ENCODE measurements around the gene AMOTL2. TPM values are rescaled to one million over a fixed set of nuclear protein-coding genes. Genes with fewer than 3 reads are reported as not detected.

The AMOTL2 gene
- total and polyA plus RNA-seq, 10 of the 15 experiments (the other 5 are each of a cell fraction or from before 2014, with no cell fraction given): 0.20 to 0.33 TPM; not detected in 8

- no peak overlapping the region for H2AFZ ChIP-seq (ENCODE audit: control insufficient read depth, low read depth, low read length)
- ChIA-PET RAD21 (ENCODE audit: unreplicated experiment) (no interaction called here), CTCF (interaction anchor here (1.0 to 1.7 kb wide), 5 partner anchors 11 to 187 kb away, joined by 3 to 6 read pairs (median 5); no protein-coding TSS in a partner anchor), POLR2A (no interaction called here), SMC1A (ENCODE audit: uncharacterized antibody, unreplicated experiment) (interaction anchor here (0.6 to 1.6 kb wide), 3 partner anchors 19 to 187 kb away, joined by 3 to 10 read pairs (median 4); no protein-coding TSS in a partner anchor)
- no peaks in the 10 kb centered on the region for H3K4me1 ChIP-seq (ENCODE audit: control insufficient read depth, insufficient read depth, low read length)
- WGBS (ENCODE audit: insufficient coverage, insufficient replicate concordance, low lambda C conversion rate, missing lambda C conversion rate): 44% methylated on average over 7 of the region's 7 CpGs
- no peak overlapping the region for H3K4me2 ChIP-seq (ENCODE audit: control insufficient read depth, insufficient read depth)
- no peak for DNase-seq (ENCODE audit: low read depth, low spot score)
- no peaks in the 10 kb centered on the region for H3K9me3 ChIP-seq (replicated peaks; ENCODE audit: control insufficient read depth, insufficient read depth, low read length)
- in situ Hi-C loops (cut with MboI) (loop anchor here (5.0 kb wide), 1 partner anchor 166 kb away; no protein-coding TSS in a partner anchor), intact Hi-C loops (cut with micrococcal nuclease; ENCODE audit: unreplicated experiment) (loop anchor here (5.0 kb wide), 1 partner anchor 94 kb away; no protein-coding TSS in a partner anchor)
- FAIRE-seq: no peak
- H3K36me3 ChIP-seq (ENCODE audit: control insufficient read depth in 2 of 2, insufficient read depth in 2 of 2, low read length in 1 of 2): no peaks in the 10 kb centered on the region
- H3K9ac ChIP-seq (ENCODE audit: control insufficient read depth, insufficient read depth, low read length): no peak overlapping the region
- H4K20me1 ChIP-seq (ENCODE audit: control insufficient read depth, insufficient read depth): no peaks in the 10 kb centered on the region
- ATAC-seq: no peak
- no TSS peak for BruUV-seq (replicated peaks)
- no peak overlapping the region for H3K27ac ChIP-seq (ENCODE audit: control insufficient read depth, insufficient read depth)
- peaks cover 4% of the 10 kb centered on the region in 2 experiments; a peak in 2 of 4 replicates for H3K27me3 ChIP-seq (replicated peaks in 1 of 2; ENCODE audit: control insufficient read depth in 2 of 2, insufficient read depth in 2 of 2, low read length in 1 of 2)
- no peaks in the 10 kb centered on the region for H3K79me2 ChIP-seq (ENCODE audit: control insufficient read depth, insufficient read depth, low read length)
- no peak overlapping the region for H3K4me3 ChIP-seq
- TF ChIP-seq STAT3 (IDR thresholded peaks at IDR 0.05; ENCODE audit: low read depth, low read length) (no peak), SMAD5 (IDR thresholded peaks at IDR 0.05; ENCODE audit: low read depth) (no peak), NFYB (IDR thresholded peaks at IDR 0.05; ENCODE audit: insufficient read depth, low read depth, low read length) (no peak), SP1 (IDR thresholded peaks at IDR 0.05; ENCODE audit: low read depth, low read length) (no peak), FOXK2 (IDR thresholded peaks at IDR 0.05) (no peak), NFXL1 (IDR thresholded peaks at IDR 0.05; ENCODE audit: borderline replicate concordance) (no peak), MEF2B (IDR thresholded peaks at IDR 0.05; ENCODE audit: partially characterized antibody, poor library complexity, severe bottlenecking) (no peak), YBX1 (IDR thresholded peaks at IDR 0.05) (no peak), CTCF (IDR thresholded peaks at IDR 0.05 in 2 of 3, conservative IDR thresholded peaks at IDR 0.05 in 1 of 3; ENCODE audit: control insufficient read depth in 2 of 3, extremely low read depth in 1 of 3, insufficient read depth in 1 of 3, low read depth in 3 of 3, low read length in 3 of 3) (no peak), CEBPZ (IDR thresholded peaks at IDR 0.05; ENCODE audit: low read depth, low read length) (no peak), BRCA1 (IDR thresholded peaks at IDR 0.05; ENCODE audit: low read depth, low read length) (no peak), GATAD2B (conservative IDR thresholded peaks at IDR 0.05; ENCODE audit: low read depth) (no peak), SMARCA5 (IDR thresholded peaks at IDR 0.05) (no peak), RFX5 (IDR thresholded peaks at IDR 0.05; ENCODE audit: low read depth, low read length) (no peak), FOS (IDR thresholded peaks at IDR 0.05; ENCODE audit: borderline replicate concordance, extremely low read depth, insufficient read length) (no peak), MAX (IDR thresholded peaks at IDR 0.05; ENCODE audit: low read depth, low read length) (no peak), USF1 (IDR thresholded peaks at IDR 0.05; ENCODE audit: borderline replicate concordance, extremely low read length, insufficient read depth, low read depth, low read length) (no peak), ZZZ3 (IDR thresholded peaks at IDR 0.05; ENCODE audit: control insufficient read depth, insufficient read length, low read depth) (no peak)
Observed at GRCh38 chr3:134306320-134306719, 67.9 kb downstream of the AMOTL2 start.
